ENCODE measurements around the gene CHTF8.

GRCh38 chr16:69108064-69108904 is 24.1 kb downstream of the CHTF8 start:
- TF ChIP-seq POLR2A (IDR thresholded peaks at IDR 0.05) (no peak), CTCF (IDR thresholded peaks at IDR 0.05) (no peak)

Data from thyroid gland (tissue), 4 donors.